CD1c-positive myeloid dendritic cell (primary cell): ENCODE results near the gene SPON1.
"Not testable (repeated sequence)": the region's sequence is repeated elsewhere in the genome, so short reads cannot be mapped to it uniquely, and the experiment has no call there.

Experiments
- DNase-seq: peaks from one replicate; pipeline ENCODE4 v3.0.0-alpha.2; 2016; ENCODE audit errors: extremely low spot score

The SPON1 gene

GRCh38 chr11:13962562-13963168, at the start of gene SPON1:
TSS of gene SPON1 (plus strand) at chr11:13962723. CDS start at chr11:13962905, 182 bp downstream.
- peak; percentile 15 for DNase-seq

GRCh38 chr11:13917264-13917663, 45.3 kb upstream of the SPON1 start:
- DNase-seq = peak; percentile 76

- DNase-seq = no peak
Measured at GRCh38 chr11:13917904-13918303, 44.6 kb upstream of the SPON1 start.

- no peak for DNase-seq
Measured at GRCh38 chr11:13920756-13921155, 41.8 kb upstream of the SPON1 start.

GRCh38 chr11:13921545-13921944, 41.0 kb upstream of the SPON1 start:
- no peak for DNase-seq

GRCh38 chr11:13923182-13923581, 39.3 kb upstream of the SPON1 start:
- DNase-seq = no peak

- DNase-seq = no peak
Measured at GRCh38 chr11:13923716-13924650, 38.5 kb upstream of the SPON1 start.

GRCh38 chr11:13924801-13925327, 37.7 kb upstream of the SPON1 start:
- DNase-seq = peak; percentile 81

GRCh38 chr11:13926366-13926765, 36.2 kb upstream of the SPON1 start:
- not testable (repeated sequence) for DNase-seq

- no peak for DNase-seq
Measured at GRCh38 chr11:13926981-13927380, 35.5 kb upstream of the SPON1 start.

GRCh38 chr11:13927481-13927880, 35.0 kb upstream of the SPON1 start:
- DNase-seq = no peak

- DNase-seq = no peak
Measured at GRCh38 chr11:13928566-13929251, 33.8 kb upstream of the SPON1 start.

- DNase-seq = no peak
Measured at GRCh38 chr11:13929395-13929891, 33.1 kb upstream of the SPON1 start.

GRCh38 chr11:13931356-13931755, 31.2 kb upstream of the SPON1 start:
- DNase-seq = no peak

GRCh38 chr11:13937154-13937553, 25.4 kb upstream of the SPON1 start:
- DNase-seq = not testable (repeated sequence)

- not testable (repeated sequence) for DNase-seq
Measured at GRCh38 chr11:13938829-13939228, 23.7 kb upstream of the SPON1 start.

- no peak for DNase-seq
Measured at GRCh38 chr11:13939961-13940906, 22.3 kb upstream of the SPON1 start.

- DNase-seq = no peak
Measured at GRCh38 chr11:13940907-13941256, 21.6 kb upstream of the SPON1 start.

GRCh38 chr11:13941775-13942174, 20.7 kb upstream of the SPON1 start:
- no peak for DNase-seq

GRCh38 chr11:13942378-13942777, 20.1 kb upstream of the SPON1 start:
- DNase-seq = no peak

GRCh38 chr11:13942971-13943381, 19.5 kb upstream of the SPON1 start:
- DNase-seq = no peak
